Left lung (tissue), 10 donors: ENCODE measurements around the gene MAS1. TPM values are rescaled to one million over a fixed set of nuclear protein-coding genes. Genes with fewer than 3 reads are reported as not detected.
"Not testable (repeated sequence)": the region's sequence is repeated elsewhere in the genome, so short reads cannot be mapped to it uniquely, and the experiment has no call there.

Experiments
- ATAC-seq: fragments of 200-7000 bp; cut with Tn5 transposase; one replicate; pipeline ENCODE4 v1.9.1; 2020; ENCODE audit warnings: moderate library complexity
- DNase-seq, 4 donors: peaks; one replicate each; pipeline ENCODE4 v3.0.0-alpha.2; 2013 to 2020
- H3K27ac ChIP-seq, 2 donors: fragments of 200-600 bp; sonication (generic) in 1 of 2; one replicate each; pipeline versions ENCODE4 v1.5.0 to v1.8.0; 2020 to 2021
- H3K27me3 ChIP-seq, 2 donors: fragments of 200-600 bp; sonication (generic) in 1 of 2; one replicate each; pipeline versions ENCODE4 v1.5.0 to v1.8.0; 2020 to 2021
- H3K36me3 ChIP-seq, 2 donors: fragments of 200-600 bp; sonication (generic) in 1 of 2; one replicate each; pipeline versions ENCODE4 v1.5.0 to v1.8.0; 2020 to 2021
- H3K4me1 ChIP-seq, 2 donors: fragments of 200-600 bp; one replicate each; pipeline ENCODE4 v1.8.0; 2021
- H3K4me3 ChIP-seq, 2 donors: fragments of 200-600 bp; sonication (generic) in 1 of 2; one replicate each; pipeline versions ENCODE4 v1.5.0 to v1.8.0; 2020 to 2021; ENCODE audit warnings: mild to moderate bottlenecking in 1 of 2
- H3K9me3 ChIP-seq, 2 donors: fragments of 200-600 bp; sonication (generic) in 1 of 2; one replicate each; pipeline versions ENCODE4 v1.5.0 to v1.8.0; 2020 to 2021
- CTCF ChIP-seq, 2 donors: fragments of 200-600 bp; sonication (generic) in 1 of 2; IDR thresholded peaks; one replicate each; pipeline versions ENCODE4 v1.5.0 to v1.8.0; 2021; ENCODE audit warnings: antibody characterized with exemption in 2 of 2
- intact Hi-C, 2 donors: fragments of 100-400 bp; cut with DNase I; formaldehyde crosslinking; loops; one replicate each; pipeline versions ENCODE4 v1.11.2 to v1.14.2; 2022
- polyA plus RNA-seq, 6 donors: library from polyadenylated mRNA; unstranded; fragments of 120-200 nt; gene quantifications; one replicate each; pipeline ENCODE4 v1.2.1, GENCODE V29; 2013; ENCODE audit not compliant: insufficient read length in 6 of 6
- total RNA-seq, 2 donors: library from RNA; stranded (reverse); fragmentation: NEBNext Ultra II Directional; extraction: Animal tissue kit (Norgen Biotek cat#: 25700); gene quantifications; one replicate each; pipeline ENCODE4 v1.2.1, GENCODE V29; 2021
- donor health status: DM: no; HTN: yes; CAD: no.
- donor health status: DM: no; HTN: no; CAD: no.

Gene MAS1
- total and polyA plus RNA-seq, 8 donors = 0.02 to 0.07 (median 0.04) TPM; not detected in 1

DNA sequence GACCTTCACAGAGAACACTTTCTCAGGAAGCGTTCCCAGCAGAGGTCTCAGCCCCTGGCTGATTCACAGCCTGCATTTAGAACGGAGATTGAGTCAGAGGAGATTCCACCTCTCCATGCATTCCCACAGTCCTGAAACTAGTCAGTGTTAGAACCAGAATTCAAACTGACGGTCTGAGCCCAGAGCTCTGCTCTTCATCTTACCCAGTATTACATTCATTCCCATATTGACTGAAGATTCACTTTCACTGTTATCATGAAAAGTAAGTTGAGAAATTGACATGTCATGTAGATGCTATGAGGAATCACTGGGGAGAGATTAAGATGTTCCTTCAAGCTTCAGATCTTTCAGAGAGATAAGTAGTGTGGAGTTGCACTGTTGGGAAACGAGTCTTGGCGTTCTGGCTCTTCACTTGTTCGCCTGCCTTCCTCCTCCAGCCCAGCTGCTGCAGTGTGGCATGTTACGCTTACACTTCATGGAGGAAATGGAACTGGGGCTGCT, 28.3 kb downstream of the MAS1 start:
- intact Hi-C loops = no loop called here
- no peak overlapping the region for H3K4me3 ChIP-seq

DNA sequence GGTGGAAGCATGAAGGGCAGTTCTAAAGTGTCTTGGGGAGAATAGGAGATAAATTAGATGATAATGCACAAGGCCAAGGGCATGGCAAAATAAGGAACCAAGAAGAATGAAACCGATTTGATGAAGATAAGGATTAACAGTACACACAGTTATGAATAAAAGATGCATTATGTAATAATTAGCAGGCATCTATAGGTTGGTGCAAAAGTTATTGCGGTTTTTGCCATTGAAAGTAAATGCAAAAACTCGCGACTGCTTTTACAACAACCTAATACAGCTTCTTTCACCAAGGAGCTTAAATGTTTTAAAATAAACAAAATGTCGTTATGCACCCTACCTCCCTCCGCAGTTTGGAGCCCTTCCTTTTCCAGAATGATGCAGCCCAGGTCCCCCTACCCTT, 29.0 kb downstream of the MAS1 start:
- no peaks in the 10 kb centered on the region for H3K4me1 ChIP-seq
- DNase-seq (no peak), ATAC-seq (no peak)
- H3K9me3 ChIP-seq = no peaks in the 10 kb centered on the region
- intact Hi-C loops = no loop called here
- H3K27ac ChIP-seq = no peak overlapping the region
- no peak overlapping the region for H3K4me3 ChIP-seq
- TF ChIP-seq CTCF (IDR thresholded peaks at IDR 0.05) = no peak
- no peaks in the 10 kb centered on the region for H3K27me3 ChIP-seq
- no peaks in the 10 kb centered on the region for H3K36me3 ChIP-seq

More for the DNA sequence above, 28.3 kb downstream of the MAS1 start:
- TF ChIP-seq CTCF (IDR thresholded peaks at IDR 0.05) = no peak
- Histone ChIP-seq H3K9me3 (no peaks in the 10 kb centered on the region), H3K4me1 (no peaks in the 10 kb centered on the region), H3K27ac (no peak overlapping the region), H3K36me3 (no peaks in the 10 kb centered on the region), H3K27me3 (no peaks in the 10 kb centered on the region)
- DNase-seq (no peak), ATAC-seq (no peak)

GRCh38 chr6:159924150-159924549, 33.4 kb downstream of the MAS1 start:
- H3K4me3 ChIP-seq, ATAC-seq, DNase-seq, H3K36me3 ChIP-seq, H3K27me3 ChIP-seq, H3K27ac ChIP-seq, H3K4me1 ChIP-seq, intact Hi-C loops, H3K9me3 ChIP-seq: not testable (repeated sequence)

DNA sequence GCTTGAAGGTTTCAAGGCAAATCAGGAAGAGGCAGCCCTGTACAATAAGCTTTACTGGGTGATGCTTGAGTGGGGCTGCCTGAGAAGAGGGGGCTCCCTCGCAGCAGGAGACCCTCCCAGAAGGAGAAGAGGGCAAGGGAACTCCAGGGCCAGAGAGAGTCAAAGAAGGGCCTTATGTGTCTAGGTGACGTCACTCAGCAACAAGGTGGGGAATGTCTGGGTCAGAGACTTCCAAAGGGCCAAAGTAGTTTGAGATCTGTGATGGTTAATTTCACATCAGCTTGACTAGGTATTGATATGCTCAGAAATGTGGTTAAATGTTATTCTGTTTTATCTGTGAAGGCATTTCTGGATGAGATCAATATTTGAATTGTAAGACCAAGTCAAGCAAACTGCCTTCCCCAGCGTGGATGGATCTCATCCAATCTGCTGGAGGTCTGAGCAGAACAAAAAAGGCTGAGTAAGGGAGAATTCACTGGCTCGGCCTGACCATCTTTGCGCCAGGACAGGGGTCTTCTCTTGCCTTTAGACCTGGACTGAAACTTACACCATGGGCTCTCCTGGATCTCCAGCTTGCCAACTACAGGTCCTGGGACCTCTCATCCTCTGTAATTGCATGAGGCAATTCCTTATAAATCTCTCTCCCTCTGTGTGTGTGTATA, 35.9 kb downstream of the MAS1 start:
- no peak for ATAC-seq
- intact Hi-C loops = no loop called here

DNA sequence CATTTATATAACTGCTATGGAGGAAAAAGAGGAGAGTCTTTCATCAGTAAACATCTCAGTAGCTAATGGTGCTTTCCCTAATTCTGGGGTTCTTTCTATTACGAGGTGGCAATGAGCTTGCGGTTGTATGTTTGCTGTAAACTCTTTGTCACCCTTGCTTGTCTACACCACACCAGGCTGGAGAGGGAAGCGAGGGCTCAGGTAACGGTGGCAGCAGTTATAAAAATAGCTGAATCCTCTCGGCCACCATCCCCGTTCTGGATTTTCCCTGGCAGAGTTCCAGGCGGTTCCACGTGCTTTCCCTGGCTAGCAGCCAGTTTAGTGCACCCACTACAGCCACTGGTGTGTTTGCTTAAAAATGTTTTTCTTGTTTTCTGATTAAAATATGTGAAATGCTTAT, 39.0 kb downstream of the MAS1 start:
- TF ChIP-seq CTCF (IDR thresholded peaks at IDR 0.05) = no peak
- DNase-seq (peak in 1 of 4 donors; percentile 50), ATAC-seq (peak; percentile 44)

More for the DNA sequence above, 35.9 kb downstream of the MAS1 start:
- Histone ChIP-seq H3K27ac (no peak overlapping the region), H3K27me3 (no peaks in the 10 kb centered on the region), H3K4me1 (no peaks in the 10 kb centered on the region), H3K9me3 (no peaks in the 10 kb centered on the region), H3K36me3 (no peaks in the 10 kb centered on the region), H3K4me3 (no peak overlapping the region)
- TF ChIP-seq CTCF (IDR thresholded peaks at IDR 0.05) = no peak
- DNase-seq = no peak

DNA sequence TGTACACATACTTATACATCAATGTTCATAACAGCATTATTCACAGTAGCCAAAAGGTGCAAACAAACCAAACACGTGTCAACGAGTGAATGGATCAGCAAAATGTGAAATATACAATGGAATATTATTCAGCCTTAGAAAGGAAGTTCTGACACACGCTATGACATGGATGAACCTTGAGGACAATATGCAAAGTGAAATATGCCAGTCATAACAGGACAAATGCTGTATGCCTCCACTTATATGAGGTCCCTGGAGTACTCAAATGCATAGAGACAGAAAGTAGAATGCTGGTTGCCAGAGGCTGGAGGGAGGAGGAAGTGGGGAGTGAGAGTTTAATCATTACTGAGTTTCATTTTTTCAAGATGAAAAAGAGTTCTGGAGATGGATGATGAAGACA, 40.3 kb downstream of the MAS1 start:
- Histone ChIP-seq H3K4me1 (no peaks in the 10 kb centered on the region), H3K4me3 (no peak overlapping the region), H3K27me3 (no peaks in the 10 kb centered on the region), H3K9me3 (peaks cover 0 to 3% of the 10 kb centered on the region in 2 donors), H3K27ac (no peak overlapping the region), H3K36me3 (no peaks in the 10 kb centered on the region)
- no peak for TF ChIP-seq CTCF (IDR thresholded peaks at IDR 0.05)
- DNase-seq (no peak), ATAC-seq (no peak)
- intact Hi-C loops = no loop called here

More for the DNA sequence above, 39.0 kb downstream of the MAS1 start:
- intact Hi-C loops = no loop called here
- no peaks in the 10 kb centered on the region for H3K36me3 ChIP-seq
- no peaks in the 10 kb centered on the region for H3K4me1 ChIP-seq
- no peaks in the 10 kb centered on the region for H3K27me3 ChIP-seq
- no peak overlapping the region for H3K27ac ChIP-seq
- no peaks in the 10 kb centered on the region for H3K9me3 ChIP-seq
- no peak overlapping the region for H3K4me3 ChIP-seq
